HG03060 (cell line): Measurements from ENCODE around the gene FAM50A.

ENCODE experiments used
- ATAC-seq: cut with Tn5 transposase; IDR thresholded peaks from one replicate; pipeline ENCODE4 v1.9.1; 2021; ENCODE audit warnings: low read depth, moderate number of reproducible peaks; ENCODE audit not compliant: unreplicated experiment

The FAM50A gene

DNA sequence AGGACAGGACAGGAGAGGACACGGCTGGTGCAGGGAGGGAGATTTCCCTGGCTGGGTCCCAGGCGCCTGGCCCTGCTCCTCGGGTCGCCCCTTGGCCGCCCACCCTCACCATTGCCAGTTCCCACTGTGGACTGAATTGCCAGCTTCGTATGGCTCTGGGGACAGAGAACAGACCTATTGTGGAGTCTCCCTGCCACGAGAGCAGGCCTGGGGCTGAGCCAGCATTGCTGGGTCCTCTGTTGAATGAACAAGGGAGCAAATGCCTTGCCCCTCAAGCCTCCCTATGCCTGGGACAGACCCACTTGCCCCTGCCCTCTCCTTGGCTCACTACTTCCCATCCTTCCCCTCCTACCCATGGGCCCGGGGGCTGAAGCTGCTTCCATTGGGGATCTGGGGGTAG, 18.5 kb downstream of the FAM50A start:
- ATAC-seq = no peak

DNA sequence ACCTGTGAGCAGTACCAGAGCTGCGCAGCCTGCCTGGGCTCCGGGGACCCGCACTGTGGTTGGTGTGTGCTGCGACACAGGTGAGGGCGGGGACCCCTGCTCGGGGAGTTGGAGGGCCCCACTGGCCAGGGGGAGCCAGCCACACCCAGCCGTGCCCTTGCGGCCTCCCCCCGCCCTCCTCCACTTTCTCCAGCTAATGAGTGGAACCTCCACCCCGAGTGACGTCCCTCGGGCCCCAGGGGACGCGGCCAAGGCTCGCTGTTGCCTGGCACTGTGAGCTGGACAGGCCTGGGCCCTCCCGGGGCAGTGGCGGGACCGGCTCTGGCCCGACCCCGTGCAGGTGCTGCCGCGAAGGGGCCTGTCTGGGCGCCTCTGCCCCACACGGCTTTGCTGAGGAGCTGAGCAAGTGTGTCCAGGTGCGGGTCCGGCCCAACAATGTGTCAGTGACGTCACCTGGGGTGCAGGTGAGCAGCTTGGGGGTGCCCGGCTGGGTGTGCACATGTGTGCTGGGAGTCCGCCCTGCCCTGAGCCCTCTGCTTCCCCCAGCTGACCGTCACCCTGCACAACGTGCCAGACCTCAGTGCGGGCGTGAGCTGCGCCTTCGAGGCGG, 19.8 kb downstream of the FAM50A start:
- no peak for ATAC-seq

- ATAC-seq = no peak
These were observed 20.9 kb downstream of the FAM50A start for GRCh38 chrX:154464806-154465365.

GRCh38 chrX:154465601-154466000, 21.7 kb downstream of the FAM50A start:
- no peak for ATAC-seq

DNA sequence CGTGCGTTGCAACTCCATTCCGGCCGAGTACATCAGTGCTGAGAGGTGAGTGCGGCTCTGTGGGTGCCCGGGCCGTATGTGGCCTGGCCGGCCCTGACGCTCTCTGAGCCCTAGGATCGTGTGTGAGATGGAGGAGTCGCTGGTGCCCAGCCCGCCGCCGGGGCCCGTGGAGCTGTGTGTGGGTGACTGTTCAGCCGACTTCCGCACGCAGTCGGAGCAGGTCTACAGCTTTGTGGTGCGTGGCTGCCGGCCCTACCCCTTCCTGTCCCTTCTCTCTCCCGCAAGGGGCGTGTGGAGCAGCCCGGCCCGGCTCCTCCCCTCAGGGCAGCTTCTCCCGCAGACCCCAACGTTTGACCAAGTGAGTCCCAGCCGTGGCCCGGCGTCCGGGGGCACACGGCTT, 22.1 kb downstream of the FAM50A start:
- no peak for ATAC-seq

DNA sequence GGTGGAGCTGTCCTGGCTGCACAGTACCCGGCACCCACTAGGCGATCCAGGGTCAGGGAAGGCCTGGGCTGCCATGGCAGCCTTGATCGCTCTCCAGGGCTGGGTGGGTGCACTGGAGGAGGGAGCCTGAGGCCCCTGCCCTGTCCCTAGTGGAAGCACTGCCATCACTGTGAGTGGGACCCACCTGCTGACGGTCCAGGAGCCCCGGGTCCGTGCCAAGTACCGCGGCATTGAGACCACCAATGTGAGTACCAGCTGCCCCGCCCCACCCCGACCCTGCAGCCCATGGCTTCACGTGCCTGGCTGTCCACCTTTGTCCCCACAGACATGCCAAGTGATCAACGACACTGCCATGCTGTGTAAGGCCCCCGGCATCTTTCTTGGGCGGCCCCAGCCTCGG, 23.0 kb downstream of the FAM50A start:
- ATAC-seq = no peak

DNA sequence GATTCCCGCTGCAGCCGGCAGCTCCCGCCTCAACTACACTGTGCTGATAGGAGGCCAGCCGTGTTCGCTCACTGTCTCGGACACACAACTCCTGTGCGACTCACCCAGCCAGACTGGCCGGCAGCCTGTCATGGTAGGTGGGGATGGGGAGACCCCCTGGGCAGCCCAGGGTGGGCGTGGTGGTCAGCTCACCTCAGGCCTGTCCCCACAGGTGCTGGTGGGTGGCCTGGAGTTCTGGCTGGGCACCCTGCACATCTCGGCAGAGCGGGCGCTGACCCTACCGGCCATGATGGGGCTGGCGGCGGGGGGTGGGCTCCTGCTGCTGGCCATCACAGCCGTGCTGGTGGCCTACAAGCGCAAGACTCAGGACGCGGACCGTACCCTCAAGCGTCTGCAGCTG, 23.6 kb downstream of the FAM50A start:
- ATAC-seq = no peak

DNA sequence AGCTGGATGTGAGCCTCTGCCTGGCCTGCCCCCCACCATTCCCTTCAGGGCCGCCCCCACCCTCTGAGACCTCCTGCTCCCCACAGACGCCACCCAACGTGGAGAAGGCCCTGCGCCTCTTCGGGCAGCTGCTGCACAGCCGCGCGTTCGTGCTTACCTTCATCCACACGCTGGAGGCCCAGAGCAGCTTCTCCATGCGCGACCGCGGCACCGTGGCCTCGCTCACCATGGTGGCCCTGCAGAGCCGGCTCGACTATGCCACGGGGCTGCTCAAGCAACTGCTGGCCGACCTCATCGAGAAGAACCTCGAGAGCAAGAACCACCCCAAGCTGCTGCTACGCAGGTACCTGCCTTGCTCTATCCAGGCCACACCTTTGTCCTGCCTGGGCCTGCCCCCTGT, 24.3 kb downstream of the FAM50A start:
- ATAC-seq = no peak

GRCh38 chrX:154469114-154469513, 25.2 kb downstream of the FAM50A start:
- ATAC-seq = no peak

- ATAC-seq = no peak
These were observed 25.9 kb downstream of the FAM50A start for GRCh38 chrX:154469880-154470279.

DNA sequence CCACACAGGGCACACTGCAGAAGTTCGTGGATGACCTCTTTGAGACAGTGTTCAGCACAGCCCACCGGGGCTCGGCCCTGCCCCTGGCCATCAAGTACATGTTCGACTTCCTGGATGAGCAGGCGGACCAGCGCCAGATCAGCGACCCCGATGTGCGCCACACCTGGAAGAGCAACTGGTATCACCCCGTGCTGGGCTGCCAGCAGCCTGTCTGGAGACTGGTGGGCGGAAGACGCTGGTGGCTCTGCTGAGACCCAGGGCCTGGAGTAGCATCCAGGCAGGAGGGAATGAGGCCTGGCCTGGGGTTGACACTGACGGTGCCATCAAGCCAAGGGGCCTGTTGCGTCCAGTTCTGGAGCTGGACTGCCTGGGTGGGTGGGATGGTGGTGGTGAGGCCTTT, 26.5 kb downstream of the FAM50A start:
- no peak for ATAC-seq

- ATAC-seq = no peak
These were observed 27.1 kb downstream of the FAM50A start for GRCh38 chrX:154470914-154471568.

GRCh38 chrX:154471839-154472684, 28.1 kb downstream of the FAM50A start:
- no peak for ATAC-seq

GRCh38 chrX:154472685-154473632, 29.0 kb downstream of the FAM50A start:
- ATAC-seq = no peak

- no peak for ATAC-seq
These were observed 29.7 kb downstream of the FAM50A start for GRCh38 chrX:154473683-154474082.

DNA sequence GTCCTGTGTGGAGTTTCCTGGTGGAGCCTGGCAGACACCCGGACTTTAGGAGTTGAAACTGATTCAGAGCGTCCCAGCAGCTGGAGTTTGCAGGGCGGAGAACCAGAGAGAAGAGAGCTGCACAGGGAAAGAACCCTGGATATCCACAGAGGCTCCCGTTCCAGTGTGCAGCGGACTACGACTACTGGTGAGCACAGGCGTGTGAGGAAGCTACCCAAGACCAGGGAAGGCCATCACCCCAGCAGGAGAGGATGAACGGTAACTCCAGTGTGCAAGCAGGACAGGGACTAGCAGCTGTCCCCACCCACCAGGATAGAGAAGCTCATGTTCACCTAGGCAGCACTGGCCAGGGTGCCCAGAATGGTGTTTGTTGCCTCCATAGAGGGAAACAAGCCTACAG, 32.9 kb downstream of the FAM50A start:
- no peak for ATAC-seq

- no peak for ATAC-seq
These were observed 34.0 kb downstream of the FAM50A start for GRCh38 chrX:154477891-154478477.

DNA sequence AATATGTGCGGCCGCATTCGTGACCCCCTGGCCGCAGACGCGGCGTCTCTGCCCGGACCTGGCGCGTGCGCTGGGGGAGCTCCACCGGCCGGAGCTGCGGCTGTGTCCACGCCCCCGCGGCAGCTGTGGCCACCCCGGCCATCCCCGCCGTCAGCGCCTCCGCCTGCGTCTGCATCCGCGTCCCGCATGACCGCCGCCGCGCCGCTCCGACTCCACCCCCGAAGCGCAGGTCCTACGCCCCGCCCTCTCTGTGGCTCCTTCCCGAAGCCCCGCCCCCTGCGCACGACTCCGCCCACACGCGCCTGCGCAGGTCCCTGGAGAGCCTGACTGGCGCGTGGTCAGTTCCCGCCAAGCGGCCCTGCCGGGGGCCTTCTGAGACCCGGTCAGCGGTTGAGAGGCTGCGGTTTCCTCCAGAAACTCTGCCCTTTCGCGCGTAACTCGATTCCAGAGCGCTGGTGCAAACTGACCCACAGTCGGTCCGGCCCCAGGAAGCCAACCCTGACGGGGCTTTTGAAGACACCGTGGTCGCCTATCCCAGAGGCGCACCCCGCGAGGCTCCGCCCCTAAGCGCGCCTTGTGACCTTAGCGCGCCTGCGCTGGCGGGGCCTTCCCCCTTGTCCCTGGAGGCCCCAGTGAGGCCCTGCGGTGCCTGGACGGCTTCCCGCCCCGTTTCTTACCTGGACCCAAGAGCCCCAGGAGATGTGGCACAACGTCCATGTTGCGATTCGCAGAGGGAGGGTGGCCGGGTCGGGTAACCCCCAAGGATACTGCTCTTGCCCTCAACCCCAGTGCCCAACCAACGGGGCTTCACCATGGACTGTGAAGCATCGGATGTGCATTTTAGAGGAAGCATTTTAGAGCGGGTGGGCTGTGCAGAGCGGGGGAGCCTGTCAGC, 35.0 kb downstream of the FAM50A start, which contains the start of gene LAGE3:
TSS of gene LAGE3 (minus strand) at position 554 of the 895 bp plus-strand sequence. CDS start at position 188, 366 bp downstream.
- peak; percentile 68 for ATAC-seq

DNA sequence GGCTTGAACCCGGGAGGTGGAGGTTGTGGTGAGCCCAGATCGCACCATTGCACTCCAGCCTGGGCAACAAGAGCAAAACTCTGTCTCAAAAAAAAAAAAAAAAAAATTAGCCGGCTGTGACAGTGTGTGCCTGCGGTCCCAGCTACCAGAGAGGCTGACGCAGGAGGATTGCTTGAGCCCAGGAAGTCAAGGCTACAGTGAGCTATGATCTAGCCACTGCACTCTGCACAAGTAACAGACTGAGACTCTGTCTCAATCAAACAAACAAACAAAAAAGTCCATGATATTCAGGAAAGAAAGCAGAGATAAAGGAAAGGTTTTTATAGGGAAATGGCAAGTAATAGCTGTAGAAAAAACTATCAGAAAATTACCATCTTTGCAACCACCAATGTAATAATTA, 37.3 kb downstream of the FAM50A start:
- no peak for ATAC-seq
